Measurements from ENCODE around the gene ZSWIM3.

DNA sequence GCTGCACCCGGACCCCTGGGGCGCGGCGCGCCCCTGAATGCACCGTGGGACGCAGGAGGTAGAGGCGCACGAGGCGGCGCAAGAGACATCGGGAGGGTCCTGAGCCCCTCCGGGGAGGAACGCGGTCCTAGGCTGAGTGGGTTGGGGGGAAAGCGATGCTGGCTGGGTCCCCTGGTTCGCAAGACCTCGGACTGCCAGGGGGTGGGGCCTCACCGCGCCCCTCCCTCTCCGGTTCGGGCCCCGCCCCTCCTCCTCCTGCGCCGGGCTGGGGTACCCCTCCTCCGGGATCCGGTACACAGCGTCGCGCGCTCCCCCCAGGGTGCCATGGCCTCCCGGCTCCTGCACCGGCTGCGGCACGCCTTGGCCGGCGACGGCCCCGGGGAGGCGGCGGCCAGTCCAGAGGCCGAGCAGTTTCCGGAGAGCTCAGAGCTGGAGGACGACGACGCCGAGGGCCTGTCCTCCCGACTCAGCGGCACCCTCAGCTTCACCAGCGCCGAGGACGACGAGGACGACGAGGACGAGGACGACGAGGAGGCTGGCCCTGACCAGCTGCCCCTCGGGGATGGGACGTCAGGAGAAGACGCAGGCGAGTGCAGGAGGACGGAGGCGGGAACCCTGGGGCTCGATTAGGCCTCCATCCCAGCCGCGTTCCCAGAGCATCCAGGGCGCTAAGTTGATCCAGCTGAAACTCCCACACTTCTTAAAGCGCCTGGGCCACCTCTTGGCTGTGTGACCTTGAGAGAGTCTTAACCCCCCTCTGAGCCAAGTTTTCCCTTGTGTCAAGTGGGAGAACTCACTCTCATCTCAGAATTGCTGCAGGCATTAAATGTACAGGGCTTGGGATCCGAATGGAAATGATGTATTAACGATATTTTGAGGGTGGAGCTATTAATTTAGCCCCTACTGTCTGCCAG is 23.3 kb upstream of the ZSWIM3 start:
- TF ChIP-seq CTCF (IDR thresholded peaks at IDR 0.05) (no peak), POLR2A (IDR thresholded peaks at IDR 0.05) (peak; percentile 39 to 60)
